ENCODE results near the gene GRM5.
"Not testable (repeated sequence)": the region's sequence is repeated elsewhere in the genome, so short reads cannot be mapped to it uniquely, and the experiment has no call there.

The GRM5 gene

GRCh38 chr11:88544656-88545280 is 521.0 kb downstream of the GRM5 start:
- no peaks in the 10 kb centered on the region for H3K4me1 ChIP-seq (ENCODE audit: insufficient read depth, low read length)
- H3K27ac ChIP-seq (ENCODE audit: low read length) = no peak overlapping the region
- no peaks in the 10 kb centered on the region for H3K27me3 ChIP-seq (ENCODE audit: insufficient read depth, low read length)

DNA sequence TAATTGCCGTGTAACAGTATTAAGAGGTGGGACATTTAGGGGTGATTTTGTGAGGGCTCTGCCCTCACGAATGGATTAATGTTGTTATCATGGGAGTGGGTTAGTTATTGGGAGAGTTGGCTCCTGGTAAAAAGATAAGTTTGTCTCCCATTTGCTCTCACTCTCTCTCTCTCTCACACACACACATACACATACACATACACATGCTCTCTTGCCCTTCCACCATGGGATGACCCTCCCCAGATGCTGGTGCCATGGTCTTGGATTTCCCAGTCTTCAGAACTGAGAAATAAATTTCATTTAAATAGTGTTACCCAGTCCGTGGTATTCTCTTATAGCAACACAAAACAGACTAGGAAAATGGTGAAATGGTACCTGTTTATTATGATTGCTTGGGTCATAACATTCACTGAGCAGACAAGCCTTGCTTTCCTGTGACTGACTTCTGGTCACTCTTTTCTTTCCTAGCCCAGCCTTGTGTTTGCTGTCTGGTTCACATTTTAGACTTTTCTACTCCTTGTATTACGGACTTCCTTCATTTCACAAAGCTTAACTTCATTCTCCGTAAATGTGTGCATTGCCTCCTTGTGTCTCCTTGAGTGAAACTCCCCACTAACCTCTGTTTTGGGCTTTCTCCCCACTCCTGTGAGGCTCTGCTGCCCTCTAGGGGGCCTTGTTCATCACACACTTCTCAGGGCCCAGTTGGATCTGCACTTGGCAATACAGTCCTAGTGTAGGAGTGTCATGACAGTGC is 521.7 kb downstream of the GRM5 start:
- H3K9ac ChIP-seq (ENCODE audit: low read depth, low read length) = no peak overlapping the region
- H3K27ac ChIP-seq (ENCODE audit: low read length) = no peak overlapping the region

More at GRCh38 chr11:88544656-88545280, 521.0 kb downstream of the GRM5 start:
- H3K4me3 ChIP-seq (ENCODE audit: low read length) = no peak overlapping the region
- no peaks in the 10 kb centered on the region for H3K9me3 ChIP-seq (ENCODE audit: insufficient read depth, low read depth, low read length)
- H3K9ac ChIP-seq (ENCODE audit: low read depth, low read length) = no peak overlapping the region
- H3K36me3 ChIP-seq (ENCODE audit: insufficient read depth, low read depth, low read length) = no peaks in the 10 kb centered on the region

DNA sequence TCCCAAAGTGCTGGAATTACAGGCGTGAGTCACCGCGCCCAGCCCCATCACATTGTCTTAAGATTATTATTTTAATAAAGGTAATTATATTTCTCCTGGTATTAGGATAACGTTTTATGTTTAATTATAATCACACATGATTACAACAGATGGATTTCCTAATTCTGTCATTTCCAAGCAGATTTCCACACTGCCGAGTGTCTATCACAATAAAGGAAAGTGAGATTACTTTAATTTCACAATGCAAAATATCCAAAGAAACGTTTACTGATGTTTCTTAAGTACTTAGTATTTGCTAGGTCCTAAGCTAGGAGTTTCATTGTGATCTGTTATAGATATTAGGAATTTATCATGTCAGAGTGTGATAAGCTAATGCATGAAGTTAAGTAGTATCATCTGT is 524.8 kb downstream of the GRM5 start:
- no peaks in the 10 kb centered on the region for H3K27me3 ChIP-seq (ENCODE audit: insufficient read depth, low read length)
- no peak overlapping the region for H3K27ac ChIP-seq (ENCODE audit: low read length)
- no peaks in the 10 kb centered on the region for H3K36me3 ChIP-seq (ENCODE audit: insufficient read depth, low read depth, low read length)
- no peak overlapping the region for H3K9ac ChIP-seq (ENCODE audit: low read depth, low read length)
- no peaks in the 10 kb centered on the region for H3K9me3 ChIP-seq (ENCODE audit: insufficient read depth, low read depth, low read length)
- no peaks in the 10 kb centered on the region for H3K4me1 ChIP-seq (ENCODE audit: insufficient read depth, low read length)
- H3K4me3 ChIP-seq (ENCODE audit: low read length) = no peak overlapping the region

More for the DNA sequence above, 521.7 kb downstream of the GRM5 start:
- Histone ChIP-seq H3K27me3 (ENCODE audit: insufficient read depth, low read length) (no peaks in the 10 kb centered on the region), H3K36me3 (ENCODE audit: insufficient read depth, low read depth, low read length) (no peaks in the 10 kb centered on the region), H3K9me3 (ENCODE audit: insufficient read depth, low read depth, low read length) (no peaks in the 10 kb centered on the region), H3K4me1 (ENCODE audit: insufficient read depth, low read length) (no peaks in the 10 kb centered on the region), H3K4me3 (ENCODE audit: low read length) (no peak overlapping the region)

GRCh38 chr11:88538098-88538497 is 527.7 kb downstream of the GRM5 start:
- Histone ChIP-seq H3K36me3 (ENCODE audit: insufficient read depth, low read depth, low read length) (no peaks in the 10 kb centered on the region), H3K9me3 (ENCODE audit: insufficient read depth, low read depth, low read length) (no peaks in the 10 kb centered on the region), H3K4me3 (ENCODE audit: low read length) (no peak overlapping the region), H3K4me1 (ENCODE audit: insufficient read depth, low read length) (no peaks in the 10 kb centered on the region), H3K9ac (ENCODE audit: low read depth, low read length) (no peak overlapping the region), H3K27ac (ENCODE audit: low read length) (no peak overlapping the region), H3K27me3 (ENCODE audit: insufficient read depth, low read length) (no peaks in the 10 kb centered on the region)

- H3K9ac ChIP-seq (ENCODE audit: low read depth, low read length) = no peak overlapping the region
- no peak overlapping the region for H3K4me3 ChIP-seq (ENCODE audit: low read length)
- H3K27me3 ChIP-seq (ENCODE audit: insufficient read depth, low read length) = no peaks in the 10 kb centered on the region
- H3K36me3 ChIP-seq (ENCODE audit: insufficient read depth, low read depth, low read length) = no peaks in the 10 kb centered on the region
- H3K4me1 ChIP-seq (ENCODE audit: insufficient read depth, low read length) = no peaks in the 10 kb centered on the region
- no peak overlapping the region for H3K27ac ChIP-seq (ENCODE audit: low read length)
- no peaks in the 10 kb centered on the region for H3K9me3 ChIP-seq (ENCODE audit: insufficient read depth, low read depth, low read length)
These were observed 528.2 kb downstream of the GRM5 start for GRCh38 chr11:88537613-88538012.

DNA sequence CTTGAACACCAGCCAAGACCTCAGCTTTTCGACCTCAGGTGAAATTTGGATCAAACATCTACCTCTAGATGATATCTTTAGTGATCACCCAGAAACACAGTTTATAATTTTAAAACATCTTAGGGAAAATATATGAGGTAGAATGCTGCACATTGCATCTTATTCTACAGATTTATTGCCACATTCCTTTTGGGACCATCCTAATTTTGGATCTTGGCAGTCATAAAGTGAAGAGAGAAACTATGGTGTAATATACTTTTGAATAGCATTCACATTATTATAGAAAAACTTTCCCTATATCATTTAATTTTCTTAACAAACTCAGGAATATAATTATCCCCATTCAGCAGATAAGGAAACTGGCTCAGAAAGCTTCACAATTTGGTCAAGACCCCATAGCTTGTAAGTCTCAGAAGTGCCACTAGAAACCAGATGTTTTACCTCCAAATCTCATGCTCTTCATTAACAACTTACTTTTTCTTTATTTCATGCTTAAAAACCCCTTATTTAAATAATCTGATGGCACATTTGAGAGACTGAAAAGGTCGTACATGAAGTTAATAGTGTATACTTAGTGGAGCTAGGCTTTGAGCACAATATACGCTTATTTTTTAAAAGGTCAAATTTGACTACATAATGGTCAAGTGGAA is 529.0 kb downstream of the GRM5 start:
- Histone ChIP-seq H3K4me3 (ENCODE audit: low read length) (no peak overlapping the region), H3K36me3 (ENCODE audit: insufficient read depth, low read depth, low read length) (no peaks in the 10 kb centered on the region), H3K9me3 (ENCODE audit: insufficient read depth, low read depth, low read length) (no peaks in the 10 kb centered on the region), H3K27me3 (ENCODE audit: insufficient read depth, low read length) (no peaks in the 10 kb centered on the region), H3K9ac (ENCODE audit: low read depth, low read length) (no peak overlapping the region), H3K27ac (ENCODE audit: low read length) (no peak overlapping the region), H3K4me1 (ENCODE audit: insufficient read depth, low read length) (no peaks in the 10 kb centered on the region)

DNA sequence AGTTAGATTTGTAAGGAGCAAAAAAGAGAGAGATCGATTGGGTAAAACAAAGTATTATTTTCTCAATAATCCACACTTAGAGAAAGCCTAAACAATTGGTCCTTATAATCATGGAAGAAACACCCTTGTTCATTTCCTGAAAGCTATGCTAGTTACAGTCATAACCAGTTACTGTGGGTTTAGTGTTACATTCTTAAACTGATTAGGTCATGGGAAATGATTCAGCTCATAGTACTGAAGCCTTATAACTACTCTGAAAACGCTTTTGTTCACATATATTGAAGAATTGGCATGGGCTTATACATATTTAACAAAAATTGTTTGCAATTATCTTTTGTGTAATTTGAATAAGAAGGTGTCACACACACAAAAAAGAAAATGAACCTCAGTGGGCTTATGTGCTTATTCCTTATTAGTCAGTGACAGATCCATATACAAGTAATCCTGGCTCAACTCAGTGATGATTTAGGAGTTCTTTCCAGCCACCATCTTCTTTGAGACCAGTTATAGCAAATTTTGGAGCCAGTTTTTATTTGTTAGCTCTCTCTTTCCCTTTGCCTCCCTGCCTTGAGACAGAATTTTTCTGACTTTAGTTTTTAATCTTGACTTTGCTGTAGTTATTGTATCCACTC is 529.8 kb downstream of the GRM5 start:
- H3K9me3 ChIP-seq (ENCODE audit: insufficient read depth, low read depth, low read length) = no peaks in the 10 kb centered on the region
- H3K9ac ChIP-seq (ENCODE audit: low read depth, low read length) = no peak overlapping the region
- no peaks in the 10 kb centered on the region for H3K36me3 ChIP-seq (ENCODE audit: insufficient read depth, low read depth, low read length)
- no peak overlapping the region for H3K27ac ChIP-seq (ENCODE audit: low read length)
- no peaks in the 10 kb centered on the region for H3K4me1 ChIP-seq (ENCODE audit: insufficient read depth, low read length)
- H3K27me3 ChIP-seq (ENCODE audit: insufficient read depth, low read length) = no peaks in the 10 kb centered on the region
- no peak overlapping the region for H3K4me3 ChIP-seq (ENCODE audit: low read length)

DNA sequence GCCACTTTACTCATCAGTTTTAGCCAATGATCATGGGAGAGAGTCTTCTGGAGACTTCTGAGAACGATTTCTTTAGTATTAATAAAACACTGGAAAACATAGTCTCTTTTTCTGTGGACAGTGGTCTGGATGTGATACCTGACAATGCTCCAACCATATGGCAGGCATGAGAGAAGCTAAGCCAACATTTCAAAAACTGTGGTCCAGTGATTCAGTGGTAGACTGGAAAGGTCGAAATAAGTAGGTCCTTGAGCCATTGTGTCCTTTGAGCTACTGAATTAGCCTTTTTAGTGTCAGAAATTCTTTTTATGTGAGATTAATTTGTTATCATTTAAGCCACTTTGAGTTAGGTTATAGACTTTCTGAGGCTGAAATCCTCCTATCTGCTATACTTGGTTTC is 530.5 kb downstream of the GRM5 start:
- H3K9ac ChIP-seq (ENCODE audit: low read depth, low read length) = no peak overlapping the region
- no peaks in the 10 kb centered on the region for H3K36me3 ChIP-seq (ENCODE audit: insufficient read depth, low read depth, low read length)
- no peaks in the 10 kb centered on the region for H3K9me3 ChIP-seq (ENCODE audit: insufficient read depth, low read depth, low read length)
- no peak overlapping the region for H3K4me3 ChIP-seq (ENCODE audit: low read length)
- no peak overlapping the region for H3K27ac ChIP-seq (ENCODE audit: low read length)
- no peaks in the 10 kb centered on the region for H3K4me1 ChIP-seq (ENCODE audit: insufficient read depth, low read length)
- H3K27me3 ChIP-seq (ENCODE audit: insufficient read depth, low read length) = no peaks in the 10 kb centered on the region

GRCh38 chr11:88534706-88535105 is 531.1 kb downstream of the GRM5 start:
- not testable (repeated sequence) for H3K9ac ChIP-seq (ENCODE audit: low read depth, low read length); H3K27ac ChIP-seq (ENCODE audit: low read length); H3K4me1 ChIP-seq (ENCODE audit: insufficient read depth, low read length); H3K9me3 ChIP-seq (ENCODE audit: insufficient read depth, low read depth, low read length); H3K4me3 ChIP-seq (ENCODE audit: low read length); H3K36me3 ChIP-seq (ENCODE audit: insufficient read depth, low read depth, low read length); H3K27me3 ChIP-seq (ENCODE audit: insufficient read depth, low read length)

- H3K4me3 ChIP-seq (ENCODE audit: low read length) = no peak overlapping the region
These were observed 531.6 kb downstream of the GRM5 start for GRCh38 chr11:88534185-88534584.

DNA sequence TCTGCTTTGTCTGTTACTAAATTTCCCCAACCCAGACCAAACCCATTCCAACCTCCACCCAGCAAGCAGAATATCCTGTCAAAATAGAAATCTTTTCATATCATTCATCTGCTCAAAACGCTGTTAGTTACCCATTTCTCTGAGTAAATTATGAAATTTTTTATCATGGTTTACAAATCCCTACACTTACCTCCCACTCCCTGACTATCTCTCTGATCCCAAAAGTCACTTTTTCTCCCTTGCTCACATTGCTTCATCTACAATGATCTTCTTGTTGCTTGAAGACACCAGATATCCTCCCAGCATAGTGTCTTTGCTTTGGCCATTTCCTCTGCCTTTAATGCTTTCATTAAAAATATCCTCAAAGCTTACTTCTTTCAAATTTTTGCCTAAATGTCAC is 532.8 kb downstream of the GRM5 start:
- Histone ChIP-seq H3K4me1 (ENCODE audit: insufficient read depth, low read length) (no peaks in the 10 kb centered on the region), H3K27ac (ENCODE audit: low read length) (no peak overlapping the region), H3K9ac (ENCODE audit: low read depth, low read length) (no peak overlapping the region), H3K27me3 (ENCODE audit: insufficient read depth, low read length) (no peaks in the 10 kb centered on the region), H3K36me3 (ENCODE audit: insufficient read depth, low read depth, low read length) (no peaks in the 10 kb centered on the region), H3K4me3 (ENCODE audit: low read length) (no peak overlapping the region), H3K9me3 (ENCODE audit: insufficient read depth, low read depth, low read length) (no peaks in the 10 kb centered on the region)

More at GRCh38 chr11:88534185-88534584, 531.6 kb downstream of the GRM5 start:
- H3K27me3 ChIP-seq (ENCODE audit: insufficient read depth, low read length) = no peaks in the 10 kb centered on the region
- H3K27ac ChIP-seq (ENCODE audit: low read length) = no peak overlapping the region
- no peaks in the 10 kb centered on the region for H3K4me1 ChIP-seq (ENCODE audit: insufficient read depth, low read length)
- no peaks in the 10 kb centered on the region for H3K9me3 ChIP-seq (ENCODE audit: insufficient read depth, low read depth, low read length)
- no peaks in the 10 kb centered on the region for H3K36me3 ChIP-seq (ENCODE audit: insufficient read depth, low read depth, low read length)
- H3K9ac ChIP-seq (ENCODE audit: low read depth, low read length) = no peak overlapping the region
